DMS153 treated with DMSO at 0.1 percent for 48 hours (cell line): ENCODE data around the gene KCNQ1.

Experiments used
- DNase-seq: peaks from one replicate; lab custom pipeline; 2025; ENCODE audit not compliant: unreplicated experiment; lab: John Stamatoyannopoulos, UW

KCNQ1 gene

GRCh38 chr11:2409611-2410468 lies 35.0 kb upstream of the KCNQ1 start:
- DNase-seq: no peak

- DNase-seq: no peak
Observed at GRCh38 chr11:2410616-2411015, 34.2 kb upstream of the KCNQ1 start.

DNA sequence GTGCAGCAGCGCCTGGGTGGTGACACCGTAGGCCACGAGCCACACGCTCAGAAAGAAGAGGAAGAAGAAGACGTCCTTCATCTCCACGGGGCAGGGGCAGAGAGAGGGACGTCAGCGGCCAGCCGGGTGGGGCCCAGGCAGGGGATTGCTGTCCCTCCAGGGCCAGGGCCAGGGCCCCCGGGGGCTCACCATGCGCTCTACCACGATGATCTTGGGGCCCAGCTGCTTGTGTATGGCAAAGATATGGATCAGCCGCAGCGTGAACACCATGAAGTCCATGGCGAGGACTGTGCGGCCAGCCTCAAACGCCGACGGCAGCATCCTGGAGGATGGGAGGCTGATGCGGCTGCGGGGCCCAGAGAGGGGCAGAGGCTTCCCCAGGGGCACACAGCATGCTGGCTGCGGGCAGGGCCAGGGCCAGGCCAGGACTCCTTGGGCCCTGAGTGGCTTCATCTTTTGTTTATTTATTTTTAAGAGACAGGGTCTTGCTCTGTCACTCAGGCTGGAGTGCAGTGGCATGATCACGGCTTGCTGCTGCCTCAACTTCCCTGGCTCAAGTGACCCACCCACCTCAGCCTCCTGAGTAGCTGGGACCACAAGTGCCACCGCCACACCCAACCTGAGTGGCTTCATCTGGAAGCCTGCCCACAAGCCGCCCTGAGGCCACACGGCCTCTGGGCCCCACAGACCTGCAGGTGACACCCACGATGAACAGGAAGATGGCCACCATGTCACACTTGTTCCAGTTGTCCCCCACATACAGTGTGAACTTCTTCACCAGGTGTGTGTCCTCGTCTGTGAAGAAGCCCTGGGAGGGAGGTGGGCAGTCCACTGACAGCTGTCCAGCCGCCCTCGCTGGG lies 33.1 kb upstream of the KCNQ1 start:
- no peak for DNase-seq

GRCh38 chr11:2412323-2412722 lies 32.5 kb upstream of the KCNQ1 start:
- DNase-seq: no peak

- no peak for DNase-seq
Observed at GRCh38 chr11:2413742-2414579, 30.8 kb upstream of the KCNQ1 start.

DNA sequence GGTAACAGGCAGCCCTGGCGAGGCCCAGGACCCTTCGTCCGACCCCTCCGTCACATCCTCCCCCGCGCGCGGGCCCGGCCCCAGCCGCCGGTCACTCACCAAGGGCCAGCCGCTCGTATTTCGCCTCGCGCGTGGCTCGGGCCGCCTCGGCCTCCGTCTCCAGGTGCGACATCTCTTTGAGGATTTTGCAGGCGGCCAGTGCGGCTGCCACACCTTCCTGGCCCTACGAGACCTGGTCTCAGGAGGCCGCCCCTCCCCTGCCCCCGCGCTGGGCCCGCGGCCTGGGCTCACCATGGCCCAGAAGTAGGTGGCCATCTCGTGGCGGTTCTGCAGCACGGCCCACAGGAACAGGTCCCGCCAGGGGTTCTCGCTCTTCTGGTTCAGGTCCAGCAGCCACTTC lies 30.2 kb upstream of the KCNQ1 start:
- DNase-seq: no peak

DNA sequence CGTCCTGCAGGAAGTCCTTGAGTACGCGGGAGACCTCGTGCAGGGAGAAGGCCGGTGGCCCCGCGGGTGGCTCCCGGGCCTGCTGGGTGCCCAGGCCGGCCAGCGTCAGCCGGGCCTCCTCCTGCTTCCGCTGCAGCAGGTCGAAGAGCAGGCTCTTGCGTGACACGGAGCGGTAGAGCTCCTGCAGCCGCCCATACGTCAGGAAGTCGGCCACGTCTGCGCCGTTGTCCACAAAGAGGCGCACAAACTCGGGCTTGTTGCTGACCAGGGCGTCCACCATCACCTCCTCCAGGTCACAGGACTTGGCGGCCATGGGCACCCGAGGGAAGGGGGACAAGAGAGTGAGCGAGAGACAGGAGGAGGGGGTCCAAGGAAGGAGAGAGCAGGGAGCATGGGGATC lies 29.6 kb upstream of the KCNQ1 start:
- DNase-seq: no peak

DNA sequence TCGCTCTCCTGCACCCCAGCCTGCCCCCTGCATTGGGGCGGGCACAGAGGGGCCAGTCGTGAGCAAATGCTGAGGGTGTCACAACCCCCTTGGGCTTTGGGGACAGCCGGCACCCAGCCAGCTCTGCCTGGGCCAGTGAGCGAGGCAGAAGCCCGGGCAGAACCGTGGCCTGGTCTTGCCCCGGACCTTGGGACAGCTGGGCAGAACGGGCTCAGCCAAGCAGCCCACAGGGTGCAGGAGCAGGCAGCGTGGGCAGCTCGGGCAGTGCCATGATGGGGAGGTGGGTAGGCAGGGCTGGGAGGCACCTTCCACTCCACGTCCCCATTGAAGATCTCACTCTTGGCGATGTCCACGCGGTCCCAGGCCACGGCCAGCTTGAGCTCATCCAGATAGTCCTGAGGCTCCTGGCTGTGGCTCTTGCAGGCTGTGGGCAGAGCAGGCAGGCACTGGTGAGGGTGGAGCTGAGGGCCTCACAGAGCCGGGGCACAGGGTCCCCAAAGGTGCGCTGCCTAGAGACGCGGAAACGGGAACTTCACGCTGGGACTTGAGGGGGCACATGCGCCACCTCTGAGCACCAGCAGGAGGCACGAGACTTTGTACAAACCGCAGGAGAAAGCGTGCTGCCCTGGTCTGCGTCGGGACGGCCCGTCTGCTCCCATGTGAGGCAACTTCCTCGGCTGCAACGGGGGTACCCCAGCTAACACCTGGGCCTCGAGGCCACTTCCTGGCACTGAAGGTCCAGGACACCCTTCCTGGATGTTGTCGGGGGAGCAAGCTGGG lies 29.0 kb upstream of the KCNQ1 start:
- DNase-seq: no peak

- no peak for DNase-seq
Observed at GRCh38 chr11:2416765-2417164, 28.0 kb upstream of the KCNQ1 start.

DNA sequence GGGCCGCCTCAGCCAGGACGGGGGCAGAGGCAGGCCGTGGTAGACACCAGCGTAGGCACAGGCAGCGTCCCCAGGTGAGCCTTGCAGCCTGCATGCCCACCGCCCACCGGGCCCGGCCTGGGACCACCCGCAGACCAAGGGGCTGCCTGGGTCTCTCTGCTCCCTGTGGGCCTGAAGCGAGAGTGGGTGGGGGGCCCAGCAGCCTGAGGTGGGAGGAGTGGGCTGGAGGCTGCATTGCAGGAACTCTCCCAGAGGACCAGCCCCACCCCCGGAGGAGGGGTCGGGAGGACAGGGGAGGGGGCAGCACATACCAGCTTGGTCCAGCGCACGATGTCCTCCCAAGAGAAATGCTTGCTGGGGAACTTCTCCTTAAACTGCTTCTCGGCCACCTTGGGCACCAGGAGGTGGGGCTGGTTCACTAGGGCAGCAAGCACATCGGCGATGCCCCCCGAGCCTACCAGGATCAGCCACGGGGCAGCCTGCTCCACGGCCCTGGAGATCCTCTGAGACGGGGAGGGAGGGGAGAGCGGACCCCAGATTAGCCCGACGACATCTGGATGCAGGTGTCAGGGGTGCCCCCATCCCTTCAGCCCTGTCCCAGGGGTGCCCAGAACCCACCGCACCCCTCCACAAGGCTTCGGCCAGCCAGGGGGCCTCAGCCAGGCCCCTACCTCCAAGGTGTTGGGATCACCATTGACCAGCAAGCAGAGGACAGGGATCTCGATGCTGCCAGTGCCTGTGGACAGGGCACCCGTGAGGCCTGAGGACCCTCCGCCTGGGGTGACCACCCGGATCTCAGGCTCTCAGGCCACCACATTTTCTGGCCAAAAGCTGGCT lies 26.7 kb upstream of the KCNQ1 start:
- no peak for DNase-seq

GRCh38 chr11:2418693-2419360 lies 26.0 kb upstream of the KCNQ1 start:
- no peak for DNase-seq

DNA sequence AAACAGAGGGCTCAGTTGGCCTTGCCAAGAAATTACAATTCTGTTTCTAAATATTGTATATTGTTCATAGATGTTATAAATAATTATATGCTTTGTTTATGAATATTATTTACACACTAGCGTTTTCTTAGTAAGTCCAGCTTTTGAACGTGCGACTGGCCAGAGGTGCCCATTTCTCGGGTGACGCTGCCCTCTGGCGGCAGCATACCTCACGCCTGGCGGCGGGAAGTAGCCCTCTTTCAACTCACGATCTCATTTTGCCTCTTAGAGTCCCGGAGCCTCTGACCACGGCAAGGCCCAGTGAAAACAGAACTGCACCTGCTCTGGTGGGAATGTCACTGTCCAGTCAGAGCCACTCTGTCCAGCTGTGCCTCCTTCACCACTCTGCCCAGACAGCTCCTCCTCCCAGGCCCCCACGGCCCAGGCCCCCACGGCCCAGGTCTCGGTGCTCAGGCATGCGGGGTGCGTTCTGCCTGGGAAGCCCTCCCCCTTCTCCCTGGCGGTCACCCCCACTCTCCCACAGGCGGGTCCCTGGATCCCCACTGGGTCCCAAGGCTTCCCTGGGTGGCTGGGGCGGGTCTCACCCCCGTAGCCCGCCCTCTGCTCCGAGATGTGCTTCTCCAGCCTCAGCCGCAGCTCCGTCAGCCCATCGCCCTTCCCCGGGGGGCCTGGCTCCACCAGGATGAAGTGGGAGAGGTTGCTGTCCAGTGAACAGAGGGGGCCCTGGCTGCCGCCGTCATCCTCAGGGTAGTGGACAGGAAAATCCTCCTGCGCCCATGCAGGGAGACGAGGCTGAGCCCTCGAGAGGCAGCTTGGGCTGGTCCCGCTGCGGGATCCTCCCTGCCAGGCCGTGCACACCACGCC lies 24.9 kb upstream of the KCNQ1 start:
- peak; percentile 50 for DNase-seq

- peak; percentile 76 for DNase-seq
Observed at GRCh38 chr11:2420502-2421225, 24.1 kb upstream of the KCNQ1 start.

- no peak for DNase-seq
Observed at GRCh38 chr11:2421226-2421994, 23.4 kb upstream of the KCNQ1 start.

DNA sequence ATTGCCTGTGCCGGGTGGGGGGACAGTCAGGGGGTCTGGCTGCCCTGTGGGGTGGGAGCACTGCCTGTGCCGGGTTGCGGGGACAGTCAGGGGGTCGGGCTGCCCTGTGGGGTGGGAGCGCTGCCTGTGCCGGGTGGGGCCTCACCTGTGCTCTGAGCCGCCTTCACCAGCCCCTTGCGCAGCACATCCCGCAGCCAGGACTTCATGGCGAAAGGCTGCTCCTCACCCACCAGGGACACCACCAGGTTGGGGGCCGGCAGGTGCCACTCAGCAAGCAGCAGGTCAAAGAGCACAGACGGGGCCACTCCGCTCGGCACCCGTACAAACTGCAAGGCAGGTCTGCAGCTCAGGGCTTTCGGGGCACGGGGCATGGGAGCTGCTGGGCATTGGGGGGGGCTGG lies 22.8 kb upstream of the KCNQ1 start:
- no peak for DNase-seq

DNA sequence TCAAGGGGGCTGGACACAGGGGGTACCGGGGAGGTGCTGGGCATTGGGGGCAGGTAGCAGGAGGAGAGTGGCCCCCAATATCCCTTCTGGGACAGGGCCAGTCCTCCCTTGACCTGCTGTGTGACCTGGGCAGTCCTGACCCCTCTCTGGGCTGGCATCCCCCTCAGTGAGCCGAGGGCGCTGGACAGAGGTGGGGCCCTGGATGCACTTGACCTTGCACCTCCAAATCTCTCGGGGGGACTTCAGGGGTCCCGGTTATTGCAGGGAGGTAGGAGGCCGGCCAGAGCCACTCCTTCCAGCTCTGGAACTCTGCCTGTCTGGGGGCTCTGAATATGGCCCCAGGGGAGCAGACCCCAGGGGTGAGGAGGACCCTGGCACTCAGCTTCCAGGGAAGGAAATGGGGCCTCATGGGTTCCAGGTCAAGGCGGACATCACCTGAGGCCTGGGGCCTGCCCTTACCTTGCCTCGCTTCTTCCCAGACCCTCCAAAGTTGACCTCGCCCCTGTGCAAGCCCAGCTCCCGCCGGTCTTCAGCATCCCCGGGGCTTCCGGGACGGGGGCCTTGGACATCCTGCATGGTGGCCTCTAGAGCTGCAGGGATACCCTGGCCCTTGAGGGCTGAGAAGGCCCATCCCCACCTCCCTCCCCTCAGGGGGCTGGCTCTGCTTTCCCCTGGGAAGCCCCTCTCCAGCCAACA lies 22.2 kb upstream of the KCNQ1 start:
- DNase-seq: no peak
